ENCODE measurements around the gene DHRS12. TPM values are rescaled to one million over a fixed set of nuclear protein-coding genes. Genes with fewer than 3 reads are reported as not detected.

The DHRS12 gene
- total RNA-seq, 1 donor: 3.3 TPM

DNA sequence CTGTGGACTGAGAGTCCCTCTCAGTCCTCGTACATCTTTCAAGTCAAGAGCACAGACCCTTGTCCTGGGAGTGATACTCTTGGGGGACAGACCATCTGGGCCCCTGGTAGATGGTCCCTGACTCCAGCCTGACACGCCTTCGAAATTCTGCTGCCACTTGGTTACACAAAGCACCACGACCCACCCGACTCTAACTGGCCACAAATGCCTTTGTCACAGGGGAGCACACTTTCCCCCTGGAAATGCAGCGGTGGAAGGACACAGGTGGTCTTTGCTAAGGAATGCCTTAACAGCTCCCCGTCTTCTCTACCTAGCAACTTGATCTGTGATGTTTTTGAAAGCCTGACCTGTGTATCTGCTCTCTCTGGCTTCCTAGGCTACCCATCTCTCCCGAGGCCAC is 13.8 kb upstream of the DHRS12 start:
- no peak overlapping the region for H3K4me2 ChIP-seq (ENCODE audit: insufficient read depth, low read length)
- no peak overlapping the region for H3K4me3 ChIP-seq (ENCODE audit: insufficient read depth, low read length)

DNA sequence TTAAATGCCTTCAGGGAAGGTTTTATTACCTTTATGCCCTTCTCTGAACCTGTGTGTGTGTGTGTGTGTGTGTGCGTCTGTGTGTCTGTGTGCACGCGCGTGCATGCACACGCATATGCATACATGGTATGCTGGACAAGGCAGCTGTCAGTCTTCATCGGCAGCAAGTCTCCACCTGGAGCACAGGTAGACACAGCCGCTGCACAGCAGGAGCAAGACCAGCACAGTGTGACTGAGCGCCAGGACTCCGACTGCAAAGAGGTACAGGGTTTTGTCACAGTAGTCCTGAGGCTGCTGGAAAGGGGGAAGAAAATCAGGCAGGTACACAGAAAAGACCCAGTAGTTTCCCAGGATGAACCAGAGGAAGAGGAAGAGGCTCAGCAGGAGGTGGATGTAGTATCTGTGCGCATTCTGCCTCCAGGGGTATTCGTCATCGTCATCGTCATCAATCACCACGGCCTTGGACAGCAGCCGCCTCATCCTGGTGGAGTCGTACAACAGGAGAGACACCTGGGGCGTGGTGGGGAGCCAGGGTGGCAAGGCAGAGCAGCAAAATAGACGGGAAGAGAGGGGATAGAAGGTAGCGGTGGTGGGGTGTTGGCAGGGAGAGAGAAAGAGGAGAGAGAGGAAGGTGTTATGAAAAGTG is 12.8 kb upstream of the DHRS12 start:
- Histone ChIP-seq H3K79me2 (ENCODE audit: insufficient read depth, low read length) (no peaks in the 10 kb centered on the region), H3K9me3 (ENCODE audit: low read depth, low read length) (no peaks in the 10 kb centered on the region), H3K4me1 (ENCODE audit: insufficient read depth, low read length) (no peaks in the 10 kb centered on the region), H3K27me3 (ENCODE audit: insufficient read depth, low read length) (peaks cover 44% of the 10 kb centered on the region), H3K4me2 (ENCODE audit: insufficient read depth, low read length) (no peak overlapping the region), H4K20me1 (ENCODE audit: insufficient read depth, low read length) (no peaks in the 10 kb centered on the region), H3K4me3 (ENCODE audit: insufficient read depth, low read length) (no peak overlapping the region), H3K27ac (ENCODE audit: low read depth, low read length) (no peak overlapping the region), H2AFZ (ENCODE audit: low read length) (no peak overlapping the region), H3K36me3 (ENCODE audit: insufficient read depth, low read length) (no peaks in the 10 kb centered on the region)
- no peak for TF ChIP-seq CTCF (IDR thresholded peaks at IDR 0.05; ENCODE audit: extremely low read depth, low read depth, low read length)
- DNase-seq (ENCODE audit: insufficient read length, low spot score, missing footprints): no peak

More for the DNA sequence above, 13.8 kb upstream of the DHRS12 start:
- Histone ChIP-seq H2AFZ (ENCODE audit: low read length) (no peak overlapping the region), H3K4me1 (ENCODE audit: insufficient read depth, low read length) (no peaks in the 10 kb centered on the region), H3K27ac (ENCODE audit: low read depth, low read length) (no peak overlapping the region), H3K9me3 (ENCODE audit: low read depth, low read length) (no peaks in the 10 kb centered on the region), H3K36me3 (ENCODE audit: insufficient read depth, low read length) (no peaks in the 10 kb centered on the region), H3K79me2 (ENCODE audit: insufficient read depth, low read length) (no peaks in the 10 kb centered on the region), H3K27me3 (ENCODE audit: insufficient read depth, low read length) (peaks cover 48% of the 10 kb centered on the region), H4K20me1 (ENCODE audit: insufficient read depth, low read length) (no peaks in the 10 kb centered on the region)
- DNase-seq (ENCODE audit: insufficient read length, low spot score, missing footprints): no peak
- TF ChIP-seq CTCF (IDR thresholded peaks at IDR 0.05; ENCODE audit: extremely low read depth, low read depth, low read length): no peak

DNA sequence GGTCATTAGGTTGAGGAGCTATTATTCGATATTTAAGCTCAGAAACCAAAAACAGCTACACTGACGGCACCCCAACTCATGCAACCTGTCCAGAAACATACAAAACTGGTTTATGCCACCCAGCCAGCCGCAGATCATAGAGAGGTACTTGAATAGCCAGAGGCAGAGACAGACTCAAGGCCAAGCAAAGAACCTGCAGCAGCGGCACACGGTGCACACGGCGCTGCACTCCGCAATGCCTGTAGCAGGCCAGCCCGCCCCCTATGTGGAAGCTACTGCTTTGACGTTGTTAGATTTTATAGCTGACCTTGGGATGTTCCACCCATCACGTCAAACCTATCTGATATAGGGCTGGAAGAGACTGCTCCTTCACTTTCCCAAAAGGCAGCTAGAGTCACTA is 11.9 kb upstream of the DHRS12 start:
- Histone ChIP-seq H3K27ac (ENCODE audit: low read depth, low read length) (no peak overlapping the region), H3K4me3 (ENCODE audit: insufficient read depth, low read length) (no peak overlapping the region), H3K9me3 (ENCODE audit: low read depth, low read length) (no peaks in the 10 kb centered on the region), H3K4me1 (ENCODE audit: insufficient read depth, low read length) (no peaks in the 10 kb centered on the region), H3K27me3 (ENCODE audit: insufficient read depth, low read length) (peaks cover 36% of the 10 kb centered on the region), H3K36me3 (ENCODE audit: insufficient read depth, low read length) (no peaks in the 10 kb centered on the region), H3K4me2 (ENCODE audit: insufficient read depth, low read length) (no peak overlapping the region), H2AFZ (ENCODE audit: low read length) (no peak overlapping the region), H3K79me2 (ENCODE audit: insufficient read depth, low read length) (no peaks in the 10 kb centered on the region), H4K20me1 (ENCODE audit: insufficient read depth, low read length) (no peaks in the 10 kb centered on the region)
- DNase-seq (ENCODE audit: insufficient read length, low spot score, missing footprints): no peak
- no peak for TF ChIP-seq CTCF (IDR thresholded peaks at IDR 0.05; ENCODE audit: extremely low read depth, low read depth, low read length)

- peak; percentile 88 for TF ChIP-seq CTCF (IDR thresholded peaks at IDR 0.05; ENCODE audit: extremely low read depth, low read depth, low read length)
- Histone ChIP-seq H3K4me1 (ENCODE audit: insufficient read depth, low read length) (no peaks in the 10 kb centered on the region), H2AFZ (ENCODE audit: low read length) (peak overlapping the region; percentile 58), H4K20me1 (ENCODE audit: insufficient read depth, low read length) (no peaks in the 10 kb centered on the region), H3K4me3 (ENCODE audit: insufficient read depth, low read length) (peak overlapping the region; percentile 57), H3K27me3 (ENCODE audit: insufficient read depth, low read length) (peaks cover 28% of the 10 kb centered on the region), H3K27ac (ENCODE audit: low read depth, low read length) (no peak overlapping the region), H3K4me2 (ENCODE audit: insufficient read depth, low read length) (peak overlapping the region; percentile 75), H3K79me2 (ENCODE audit: insufficient read depth, low read length) (no peaks in the 10 kb centered on the region), H3K36me3 (ENCODE audit: insufficient read depth, low read length) (no peaks in the 10 kb centered on the region), H3K9me3 (ENCODE audit: low read depth, low read length) (no peaks in the 10 kb centered on the region)
- peak; percentile 84 for DNase-seq (ENCODE audit: insufficient read length, low spot score, missing footprints)
These were observed 11.1 kb upstream of the DHRS12 start for GRCh38 chr13:51814825-51815650.

Measured in osteoblast (primary cell).